Gastrocnemius medialis (tissue), 4 donors: ENCODE data around the gene ITGAE. TPM values are rescaled to one million over a fixed set of nuclear protein-coding genes. Genes with fewer than 3 reads are reported as not detected.
"Not testable (repeated sequence)": the region's sequence is repeated elsewhere in the genome, so short reads cannot be mapped to it uniquely, and the experiment has no call there.

Experiments
- ATAC-seq, 2 donors: fragments of 150-250 bp; one replicate each; pipeline ENCODE4 v1.9.1; 2016
- DNase-seq, 2 donors: peaks; one replicate each; pipeline ENCODE4 v3.0.0-alpha.2; 2019
- H3K27ac ChIP-seq, 4 donors: fragments of 200-600 bp; sonication (generic); 1 replicate in 1 of 4; 2 replicates in 3 of 4; pipeline ENCODE4 v1.5.1; 2016 to 2018; ENCODE audit warnings: mild to moderate bottlenecking in 2 of 4, moderate library complexity in 1 of 4
- H3K27me3 ChIP-seq, 3 donors: fragments of 200-600 bp; sonication (generic) in 2 of 3; 1 replicate in 1 of 3; 2 replicates in 2 of 3; pipeline versions ENCODE4 v1.5.1 to v1.6.0; 2016 to 2019; ENCODE audit warnings: mild to moderate bottlenecking in 1 of 3, moderate library complexity in 1 of 3
- H3K36me3 ChIP-seq, 2 donors: fragments of 200-600 bp; sonication (generic) in 1 of 2; one replicate each; pipeline ENCODE4 v1.5.1; 2017 to 2018
- H3K4me1 ChIP-seq, 2 donors: fragments of 200-600 bp; sonication (generic) in 1 of 2; one replicate each; pipeline ENCODE4 v1.5.1; 2016 to 2017; ENCODE audit warnings: mild to moderate bottlenecking in 2 of 2
- H3K4me3 ChIP-seq, 4 donors: fragments of 200-600 bp; sonication (generic) in 3 of 4; 1 replicate in 1 of 4; 2 replicates in 3 of 4; pipeline ENCODE4 v1.5.1; 2016 to 2019; ENCODE audit warnings: mild to moderate bottlenecking in 2 of 4
- H3K9me3 ChIP-seq, 3 donors: fragments of 200-600 bp; sonication (generic) in 2 of 3; 1 replicate in 1 of 3; 2 replicates in 2 of 3; pipeline ENCODE4 v1.5.1; 2016 to 2019
- CTCF ChIP-seq, 5 experiments: fragments of 450-650 bp in 3 of 5; fragments of 200-600 bp in 2 of 5; sonication (generic) in 2 of 5; IDR thresholded peaks in 4 of 5; conservative IDR thresholded peaks in 1 of 5; 1 replicate in 4 of 5; 2 replicates in 1 of 5; pipeline ENCODE4 v1.5.1; 2016 to 2019; ENCODE audit warnings: antibody characterized with exemption in 5 of 5, mild to moderate bottlenecking in 3 of 5, moderate library complexity in 3 of 5
- POLR2A ChIP-seq, 2 donors: fragments of 450-650 bp; IDR thresholded peaks; one replicate each; pipeline ENCODE4 v1.6.1; 2017; ENCODE audit warnings: antibody characterized with exemption in 2 of 2, mild to moderate bottlenecking in 2 of 2, moderate library complexity in 2 of 2
- in situ Hi-C, 4 donors: fragments of 200-750 bp; cut with MboI; loops; one replicate each; pipeline versions ENCODE4 v1.15.0 to v1.8.0; 2017; ENCODE audit warnings: low sequenced_read_pairs in 4 of 4
- intact Hi-C: fragments of 100-400 bp; cut with DNase I; formaldehyde crosslinking; loops from one replicate; pipeline ENCODE4 v1.15.1; 2023; ENCODE audit warnings: low total_unique reads
- total RNA-seq, 4 donors: library from RNA; depleted of rRNA; stranded (reverse); fragments of >200 nt; gene quantifications; one replicate each; pipeline versions ENCODE4 v1.1.0 to v1.2.3, GENCODE V29; 2016

ITGAE gene
- total RNA-seq, 4 donors from 2014 or later: 10.8 to 25.0 (median 23.5) TPM

- Histone ChIP-seq H3K36me3 (no peaks in the 10 kb centered on the region), H3K27me3 (no peaks in the 10 kb centered on the region), H3K4me1 (peaks cover 4 to 15% of the 10 kb centered on the region in 2 donors), H3K27ac (no peak overlapping the region), H3K4me3 (no peak overlapping the region), H3K9me3 (no peaks in the 10 kb centered on the region)
- intact Hi-C loops (loop anchor here (5.0 to 10.0 kb wide), 2 partner anchors 157 to 339 kb away; partner anchors contain the start of gene CAMKK1), in situ Hi-C loops (loop anchor here (5.0 to 10.0 kb wide), 4 partner anchors 79 to 109 kb away; partner anchors contain the start of gene NCBP3 (in 2 of the 4))
- DNase-seq (no peak), ATAC-seq (no peak)
- TF ChIP-seq CTCF (IDR thresholded peaks at IDR 0.05 in 4 of 5, conservative IDR thresholded peaks at IDR 0.05 in 1 of 5) (no peak), POLR2A (IDR thresholded peaks at IDR 0.05) (no peak)
Measured at GRCh38 chr17:3735515-3735914, 65.5 kb downstream of the ITGAE start.

DNA sequence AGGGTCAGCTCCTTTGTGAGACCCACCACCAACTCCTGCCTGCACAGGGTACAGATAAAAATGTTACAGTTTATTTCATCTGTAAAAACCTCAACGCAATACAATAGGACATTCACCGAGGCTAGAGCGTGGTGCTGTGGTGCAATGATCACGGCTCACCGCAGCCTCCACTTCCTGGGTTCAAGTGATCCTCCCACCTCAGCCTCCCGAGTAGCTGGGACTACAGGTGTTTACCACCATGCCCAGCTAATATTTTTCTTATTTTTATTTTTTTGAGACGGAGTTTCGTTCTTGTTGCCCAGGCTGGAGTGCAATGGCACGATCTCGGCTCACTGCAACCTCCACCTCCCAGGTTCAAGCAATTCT, 66.1 kb downstream of the ITGAE start:
- H3K4me1 ChIP-seq: peaks cover 4 to 15% of the 10 kb centered on the region in 2 donors
- DNase-seq, H3K4me3 ChIP-seq, H3K27me3 ChIP-seq, H3K9me3 ChIP-seq, H3K36me3 ChIP-seq, ATAC-seq, H3K27ac ChIP-seq: not testable (repeated sequence)
- in situ Hi-C loops (loop anchor here (5.0 to 10.0 kb wide), 4 partner anchors 80 to 110 kb away; partner anchors contain the start of gene NCBP3 (in 2 of the 4)), intact Hi-C loops (loop anchor here (5.0 to 10.0 kb wide), 2 partner anchors 157 to 340 kb away; partner anchors contain the start of gene CAMKK1)

GRCh38 chr17:3732210-3732621, 68.8 kb downstream of the ITGAE start:
- intact Hi-C loops (loop anchor here (10.0 kb wide), 1 partner anchor 343 kb away; no protein-coding TSS in a partner anchor), in situ Hi-C loops (loop anchor here (10.0 kb wide), 3 partner anchors 83 to 113 kb away; partner anchors contain the start of gene NCBP3 (in 2 of the 4))
- TF ChIP-seq POLR2A (IDR thresholded peaks at IDR 0.05) (no peak), CTCF (IDR thresholded peaks at IDR 0.05 in 4 of 5, conservative IDR thresholded peaks at IDR 0.05 in 1 of 5) (peak in 2 of 5 experiments; percentile 15 to 29)

DNA sequence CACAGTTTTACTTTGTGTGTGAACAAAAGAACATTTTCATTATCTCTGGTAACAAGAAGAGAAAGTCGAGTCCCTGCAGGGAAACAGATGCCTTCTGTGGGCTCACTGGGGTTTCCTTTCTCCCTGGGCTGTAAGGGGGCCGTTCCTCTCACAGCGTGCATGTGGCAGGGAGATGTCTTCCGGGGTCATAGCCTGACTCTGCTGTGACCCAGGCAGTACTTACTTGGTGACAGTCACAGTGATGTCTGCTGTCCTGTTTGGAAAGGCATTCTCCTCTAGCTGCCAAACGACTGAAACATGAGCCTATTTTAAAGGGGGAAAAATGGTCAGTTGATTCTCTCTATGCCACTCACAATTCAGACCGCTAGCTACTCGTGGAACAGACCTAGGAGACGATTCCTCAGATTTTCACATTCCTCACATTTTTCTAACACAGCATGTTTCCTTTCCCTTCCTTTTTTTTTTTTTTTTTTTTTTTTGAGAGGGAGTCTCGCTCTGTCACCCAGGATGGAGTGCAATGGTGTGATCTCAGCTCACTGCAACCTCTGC, 70.0 kb downstream of the ITGAE start:
- intact Hi-C loops (loop anchor here (10.0 kb wide), 1 partner anchor 344 kb away; no protein-coding TSS in a partner anchor), in situ Hi-C loops (loop anchor here (10.0 kb wide), 3 partner anchors 84 to 114 kb away; partner anchors contain the start of gene NCBP3 (in 2 of the 4))
- peaks cover 0 to 4% of the 10 kb centered on the region in 2 donors for H3K4me1 ChIP-seq
- no peak overlapping the region for H3K4me3 ChIP-seq
- no peaks in the 10 kb centered on the region for H3K36me3 ChIP-seq
- no peak overlapping the region for H3K27ac ChIP-seq
- TF ChIP-seq POLR2A (IDR thresholded peaks at IDR 0.05): no peak
- no peak for TF ChIP-seq CTCF (IDR thresholded peaks at IDR 0.05 in 4 of 5, conservative IDR thresholded peaks at IDR 0.05 in 1 of 5)
- ATAC-seq (peak in 1 of 2 donors; percentile 26), DNase-seq (no peak)
- H3K27me3 ChIP-seq: no peaks in the 10 kb centered on the region
- H3K9me3 ChIP-seq: no peaks in the 10 kb centered on the region

More at GRCh38 chr17:3732210-3732621, 68.8 kb downstream of the ITGAE start:
- no peaks in the 10 kb centered on the region for H3K9me3 ChIP-seq
- no peaks in the 10 kb centered on the region for H3K27me3 ChIP-seq
- peaks cover 0 to 4% of the 10 kb centered on the region in 2 donors for H3K4me1 ChIP-seq
- H3K4me3 ChIP-seq: no peak overlapping the region
- H3K27ac ChIP-seq: no peak overlapping the region
- no peaks in the 10 kb centered on the region for H3K36me3 ChIP-seq
- DNase-seq: no peak
- peak; percentile 67 to 74 for ATAC-seq

DNA sequence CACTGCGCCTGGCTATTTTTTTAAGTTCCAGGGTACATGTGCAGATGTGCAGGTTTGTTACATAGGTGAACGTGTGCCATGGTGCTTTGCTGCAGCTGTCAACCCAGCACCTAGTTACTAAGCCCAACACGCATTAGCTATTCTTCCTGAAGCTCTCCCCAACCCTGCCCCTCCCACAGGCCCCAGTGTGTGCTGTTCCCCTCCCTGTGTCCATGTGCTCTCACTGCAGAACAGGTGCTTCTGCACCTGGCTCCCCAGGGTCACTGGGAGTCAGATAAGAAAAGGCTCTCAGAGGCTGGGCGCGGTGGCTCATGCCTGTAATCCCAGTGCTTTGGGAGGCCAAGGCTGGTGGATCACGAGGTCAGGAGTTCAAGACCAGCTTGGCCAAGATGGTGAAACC, 71.1 kb downstream of the ITGAE start:
- Histone ChIP-seq H3K4me1 (peaks cover 0 to 4% of the 10 kb centered on the region in 2 donors), H3K36me3 (no peaks in the 10 kb centered on the region), H3K27me3 (no peaks in the 10 kb centered on the region), H3K4me3 (no peak overlapping the region), H3K27ac (no peak overlapping the region), H3K9me3 (no peaks in the 10 kb centered on the region)
- intact Hi-C loops (loop anchor here (10.0 kb wide), 1 partner anchor 345 kb away; no protein-coding TSS in a partner anchor), in situ Hi-C loops (loop anchor here (10.0 kb wide), 3 partner anchors 85 to 115 kb away; partner anchors contain the start of gene NCBP3 (in 2 of the 4))
- ATAC-seq (no peak), DNase-seq (no peak)
- TF ChIP-seq CTCF (IDR thresholded peaks at IDR 0.05 in 4 of 5, conservative IDR thresholded peaks at IDR 0.05 in 1 of 5) (no peak), POLR2A (IDR thresholded peaks at IDR 0.05) (no peak)

- H3K36me3 ChIP-seq, H3K9me3 ChIP-seq, H3K4me3 ChIP-seq, H3K27me3 ChIP-seq, DNase-seq, in situ Hi-C loops, intact Hi-C loops, H3K27ac ChIP-seq, ATAC-seq: not testable (repeated sequence)
- peaks cover 4 to 12% of the 10 kb centered on the region in 2 donors for H3K4me1 ChIP-seq
Measured at GRCh38 chr17:3728099-3728498, 72.9 kb downstream of the ITGAE start.
